ENCODE results near the gene ELN. TPM values are rescaled to one million over a fixed set of nuclear protein-coding genes. Genes with fewer than 3 reads are reported as not detected.
A peak's percentile ranks its signal among the peaks of the same experiment; 100 is the strongest.

Gene ELN
- total and polyA plus RNA-seq, 2 of the 4 experiments (the other 2 are of a cell fraction): 2.2 to 14.3 TPM

DNA sequence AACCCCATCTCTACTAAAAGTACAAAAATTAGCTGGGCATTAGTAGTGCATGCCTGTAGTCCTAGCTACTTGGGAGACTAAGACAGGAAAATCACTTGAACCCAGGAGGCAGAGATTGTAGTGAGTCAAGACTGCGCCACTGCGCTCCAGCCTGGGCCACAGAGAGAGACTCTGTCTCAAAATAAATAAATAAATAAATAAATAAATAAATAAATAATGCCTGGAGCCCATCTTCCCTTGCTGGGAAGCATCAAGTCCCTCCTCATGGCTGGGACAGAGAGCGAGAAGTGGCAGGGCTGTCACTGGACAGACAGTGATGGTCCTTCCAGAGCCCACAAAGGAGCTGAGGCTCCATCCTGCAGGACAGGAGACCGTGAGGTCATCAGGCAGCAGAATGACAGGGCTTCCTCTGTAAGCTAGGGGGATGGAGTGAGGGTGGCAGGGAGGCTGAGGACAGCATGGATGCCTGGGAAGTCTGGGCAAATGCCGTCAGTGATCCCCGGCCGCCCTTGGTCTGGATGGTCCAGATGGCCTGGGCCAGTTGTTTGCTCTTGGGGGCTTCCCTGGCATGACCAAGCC, 36.4 kb upstream of the ELN start:
- H4K91ac ChIP-seq (ENCODE audit: insufficient read depth, low read depth, low read length): peak overlapping the region; percentile 76
- H2BK15ac ChIP-seq (ENCODE audit: low read depth, low read length): peak overlapping the region; percentile 93; the same call in 2 of the 3 replicates
- H3K4me3 ChIP-seq (ENCODE audit: insufficient read depth, low read depth, low read length): no peak overlapping the region
- peak overlapping the region; percentile 96 for H2BK20ac ChIP-seq (ENCODE audit: low read depth, low read length)
- no peaks in the 10 kb centered on the region for H3K27me3 ChIP-seq (ENCODE audit: control insufficient read depth, insufficient read depth, low read length)
- peak overlapping the region; percentile 97 for H2BK120ac ChIP-seq (ENCODE audit: low read depth, low read length)
- H2BK5ac ChIP-seq (ENCODE audit: low read depth, low read length, poor library complexity, severe bottlenecking): peak overlapping the region; percentile 16
- peak overlapping the region; percentile 92 for H3K4ac ChIP-seq (ENCODE audit: low read depth, low read length)
- H3K23ac ChIP-seq (ENCODE audit: low read depth, low read length): peak overlapping the region; percentile 53; the same call in 1 of the 2 replicates
- no peak for TF ChIP-seq POLR2A (IDR thresholded peaks at IDR 0.05; ENCODE audit: low read depth, low read length)
- no peak for TF ChIP-seq RCOR1 (IDR thresholded peaks at IDR 0.05; ENCODE audit: insufficient replicate concordance, low read length)
- no peak for TF ChIP-seq CHD1 (IDR thresholded peaks at IDR 0.05; ENCODE audit: low read depth, low read length)
- TF ChIP-seq CEBPB (IDR thresholded peaks at IDR 0.05; ENCODE audit: low read depth, low read length): no peak
- TF ChIP-seq NFE2L2 (IDR thresholded peaks at IDR 0.05; ENCODE audit: low read depth, low read length): no peak
- no peak for TF ChIP-seq FOS (IDR thresholded peaks at IDR 0.05; ENCODE audit: low read depth, low read length)
- TF ChIP-seq, protein P1, sequence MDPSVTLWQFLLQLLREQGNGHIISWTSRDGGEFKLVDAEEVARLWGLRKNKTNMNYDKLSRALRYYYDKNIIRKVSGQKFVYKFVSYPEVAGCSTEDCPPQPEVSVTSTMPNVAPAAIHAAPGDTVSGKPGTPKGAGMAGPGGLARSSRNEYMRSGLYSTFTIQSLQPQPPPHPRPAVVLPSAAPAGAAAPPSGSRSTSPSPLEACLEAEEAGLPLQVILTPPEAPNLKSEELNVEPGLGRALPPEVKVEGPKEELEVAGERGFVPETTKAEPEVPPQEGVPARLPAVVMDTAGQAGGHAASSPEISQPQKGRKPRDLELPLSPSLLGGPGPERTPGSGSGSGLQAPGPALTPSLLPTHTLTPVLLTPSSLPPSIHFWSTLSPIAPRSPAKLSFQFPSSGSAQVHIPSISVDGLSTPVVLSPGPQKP (IDR thresholded peaks at IDR 0.05; ENCODE audit: borderline replicate concordance, low read depth, low read length): no peak
- no peak for TF ChIP-seq MAZ (IDR thresholded peaks at IDR 0.05; ENCODE audit: borderline replicate concordance, low read depth, low read length)
- TF ChIP-seq RFX5 (IDR thresholded peaks at IDR 0.05; ENCODE audit: low read depth, low read length): no peak
- no peak for TF ChIP-seq RAD21 (IDR thresholded peaks at IDR 0.05; ENCODE audit: low read length)
- TF ChIP-seq BHLHE40 (IDR thresholded peaks at IDR 0.05; ENCODE audit: low read depth, low read length): no peak
- TF ChIP-seq MXI1 (IDR thresholded peaks at IDR 0.05; ENCODE audit: borderline replicate concordance, low read depth, low read length): no peak
- no peak for TF ChIP-seq USF2 (IDR thresholded peaks at IDR 0.05; ENCODE audit: low read depth, low read length)
- TF ChIP-seq MAFK (IDR thresholded peaks at IDR 0.05; ENCODE audit: low read depth, low read length): no peak
- TF ChIP-seq SMC3 (IDR thresholded peaks at IDR 0.05; ENCODE audit: low read depth, low read length): no peak
- TF ChIP-seq, protein P2, sequence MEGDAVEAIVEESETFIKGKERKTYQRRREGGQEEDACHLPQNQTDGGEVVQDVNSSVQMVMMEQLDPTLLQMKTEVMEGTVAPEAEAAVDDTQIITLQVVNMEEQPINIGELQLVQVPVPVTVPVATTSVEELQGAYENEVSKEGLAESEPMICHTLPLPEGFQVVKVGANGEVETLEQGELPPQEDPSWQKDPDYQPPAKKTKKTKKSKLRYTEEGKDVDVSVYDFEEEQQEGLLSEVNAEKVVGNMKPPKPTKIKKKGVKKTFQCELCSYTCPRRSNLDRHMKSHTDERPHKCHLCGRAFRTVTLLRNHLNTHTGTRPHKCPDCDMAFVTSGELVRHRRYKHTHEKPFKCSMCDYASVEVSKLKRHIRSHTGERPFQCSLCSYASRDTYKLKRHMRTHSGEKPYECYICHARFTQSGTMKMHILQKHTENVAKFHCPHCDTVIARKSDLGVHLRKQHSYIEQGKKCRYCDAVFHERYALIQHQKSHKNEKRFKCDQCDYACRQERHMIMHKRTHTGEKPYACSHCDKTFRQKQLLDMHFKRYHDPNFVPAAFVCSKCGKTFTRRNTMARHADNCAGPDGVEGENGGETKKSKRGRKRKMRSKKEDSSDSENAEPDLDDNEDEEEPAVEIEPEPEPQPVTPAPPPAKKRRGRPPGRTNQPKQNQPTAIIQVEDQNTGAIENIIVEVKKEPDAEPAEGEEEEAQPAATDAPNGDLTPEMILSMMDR (conservative IDR thresholded peaks at IDR 0.05; ENCODE audit: low read depth, low read length): no peak
- dilution Hi-C loops (cut with HindIII; ENCODE audit: low sequenced_read_pairs, unreplicated experiment) (no loop called here), intact Hi-C loops (cut with micrococcal nuclease) (no loop called here), in situ Hi-C loops (cut with MboI; ENCODE audit: low sequenced_read_pairs) (no loop called here)
- peak overlapping the region; percentile 60 for H2AK9ac ChIP-seq (replicated peaks; ENCODE audit: low read depth, low read length, poor library complexity)
- 93% methylated on average over 5 of the region's 7 CpGs; no CpG with 5 or more reads in 1 of the 2 experiments for WGBS, 2 experiments (ENCODE audit: extremely low coverage in 2 of 2, insufficient read length in 1 of 2)
- H3K4me2 ChIP-seq (ENCODE audit: low read depth, low read length): no peak overlapping the region
- peak overlapping the region; percentile 98 for H3K14ac ChIP-seq (replicated peaks; ENCODE audit: low read depth, low read length)
- ATAC-seq (ENCODE audit: low read depth) (peak; percentile 40), DNase-seq (peak; percentile 21)
- H3K9me3 ChIP-seq (ENCODE audit: control insufficient read depth, insufficient read depth, low read length): peaks cover 4% of the 10 kb centered on the region
- H3K27ac ChIP-seq (ENCODE audit: insufficient read depth, low read length): peak overlapping the region; percentile 31
- peak overlapping the region; percentile 15 to 72; a peak in 2 of 4 replicates for H4K8ac ChIP-seq (ENCODE audit: low read depth in 2 of 2, low read length in 2 of 2)
- ChIA-PET CTCF (no interaction called here), POLR2A (ENCODE audit: unreplicated experiment) (no interaction called here)
- no TSS peak for BruUV-seq (replicated peaks)
- no peak overlapping the region for H3K56ac ChIP-seq (ENCODE audit: extremely low read depth, insufficient read depth, low read length)
- 0 out of 2 replicates have a peak, but pooled peaks cover 3% of the 10 kb centered on the region for H4K20me1 ChIP-seq (ENCODE audit: insufficient read depth, low read length)
- no peaks in the 10 kb centered on the region; a peak in 1 of 4 replicates for H3K79me1 ChIP-seq (ENCODE audit: low read depth in 1 of 2, low read length in 2 of 2)
- H4K5ac ChIP-seq (ENCODE audit: low read depth, low read length): peak overlapping the region; percentile 31; the same call in 1 of the 2 replicates
- peak overlapping the region; percentile 46 for H2AFZ ChIP-seq (replicated peaks; ENCODE audit: low read length, poor library complexity)
- no peaks in the 10 kb centered on the region for H3K36me3 ChIP-seq (ENCODE audit: control insufficient read depth, insufficient read depth, low read length)
- peak overlapping the region; percentile 56; the same call in 1 of the 2 replicates for H3K18ac ChIP-seq (ENCODE audit: low read depth, low read length)
- H3K9me1 ChIP-seq (ENCODE audit: insufficient read depth, low read length): peaks cover 8% of the 10 kb centered on the region
- H3K4me1 ChIP-seq (ENCODE audit: control insufficient read depth, insufficient read depth, low read length): peaks cover 16% of the 10 kb centered on the region
- H3K9ac ChIP-seq (ENCODE audit: low read depth, low read length): no peak overlapping the region
- H2AK5ac ChIP-seq (ENCODE audit: low read depth, low read length): peak overlapping the region; percentile 100

Data from IMR-90 (cell line).